GM21528 (cell line): ENCODE measurements around the gene FERMT3.
"Not testable (repeated sequence)": the region's sequence is repeated elsewhere in the genome, so short reads cannot be mapped to it uniquely, and the experiment has no call there.

Source experiments
- ATAC-seq: cut with Tn5 transposase; IDR thresholded peaks from one replicate; pipeline ENCODE4 v1.9.1; 2021; ENCODE audit warnings: mild to moderate bottlenecking, moderate library complexity; ENCODE audit not compliant: unreplicated experiment, low FRiP score

The FERMT3 gene

DNA sequence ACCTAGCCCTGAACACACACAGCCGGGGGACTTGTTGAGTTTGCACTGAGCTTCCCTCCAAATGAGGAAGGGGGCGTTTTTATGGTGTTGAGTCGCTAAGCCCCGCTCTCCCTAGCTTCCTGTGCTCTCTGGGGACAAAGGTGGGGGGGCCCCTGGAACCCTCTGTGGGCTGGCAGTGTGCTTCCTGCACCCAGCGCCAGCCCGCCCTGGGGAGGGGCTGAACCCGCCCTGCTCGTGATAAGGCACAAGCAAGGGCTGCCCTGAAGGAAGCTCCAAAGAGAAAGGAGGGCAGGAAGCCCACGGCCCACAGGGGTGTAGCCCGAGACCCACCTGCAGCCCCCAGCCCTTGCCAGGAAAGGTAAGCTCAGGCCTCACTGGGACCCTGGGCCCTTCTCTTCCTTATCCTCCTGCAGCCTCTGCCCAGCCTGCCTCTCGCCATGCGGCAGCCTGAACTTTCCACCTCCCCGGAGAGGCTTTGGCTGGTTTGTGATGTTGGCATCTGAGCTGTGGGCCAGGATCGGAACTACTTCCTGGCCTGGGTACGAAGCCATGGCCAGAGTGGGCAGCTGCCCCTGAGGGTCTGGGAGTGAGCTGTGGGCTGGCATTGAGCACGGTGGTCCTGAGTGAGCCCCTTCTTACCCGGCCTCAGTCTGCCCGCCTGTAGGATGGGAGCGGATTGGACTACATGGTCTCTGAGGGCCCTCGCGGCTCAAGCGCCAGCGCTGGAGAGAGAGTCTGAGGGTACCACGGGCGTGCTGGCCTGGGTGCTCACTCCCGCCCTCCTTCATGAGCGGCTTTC lies at the start of gene FERMT3:
TSS of gene FERMT3 (plus strand) at position 265 of the 799 bp plus-strand sequence. CDS start 644 bp downstream, outside the sequence.
- ATAC-seq, result no peak

GRCh38 chr11:64157631-64158394 lies 48.7 kb upstream of the FERMT3 start:
- ATAC-seq, result no peak

GRCh38 chr11:64161037-64161436 lies 45.5 kb upstream of the FERMT3 start:
- ATAC-seq, result no peak

GRCh38 chr11:64162769-64163168 lies 43.8 kb upstream of the FERMT3 start:
- ATAC-seq, result not testable (repeated sequence)

DNA sequence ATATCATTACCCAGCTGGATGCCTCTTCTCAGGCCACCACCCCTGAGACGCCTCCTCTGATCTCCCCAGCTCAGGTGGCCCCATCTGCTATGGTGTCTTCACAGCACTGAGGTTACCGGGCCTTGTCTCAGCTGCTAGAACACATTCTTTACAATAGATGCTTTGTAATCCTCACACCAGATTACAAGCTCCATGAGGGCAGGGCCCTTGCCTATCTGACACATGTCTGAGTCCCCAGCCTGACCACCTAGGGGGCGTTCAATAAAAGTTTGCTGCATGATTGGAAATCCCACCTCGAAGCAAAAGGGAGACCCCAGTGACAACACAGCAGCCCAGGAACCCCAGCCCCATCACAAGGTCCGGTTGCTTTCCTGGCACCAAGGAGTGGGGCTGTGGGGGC lies 42.6 kb upstream of the FERMT3 start:
- ATAC-seq, result no peak

- ATAC-seq, result no peak
These were observed 41.9 kb upstream of the FERMT3 start for GRCh38 chr11:64164392-64165312.

GRCh38 chr11:64165481-64165841 lies 41.1 kb upstream of the FERMT3 start:
- ATAC-seq, result no peak

DNA sequence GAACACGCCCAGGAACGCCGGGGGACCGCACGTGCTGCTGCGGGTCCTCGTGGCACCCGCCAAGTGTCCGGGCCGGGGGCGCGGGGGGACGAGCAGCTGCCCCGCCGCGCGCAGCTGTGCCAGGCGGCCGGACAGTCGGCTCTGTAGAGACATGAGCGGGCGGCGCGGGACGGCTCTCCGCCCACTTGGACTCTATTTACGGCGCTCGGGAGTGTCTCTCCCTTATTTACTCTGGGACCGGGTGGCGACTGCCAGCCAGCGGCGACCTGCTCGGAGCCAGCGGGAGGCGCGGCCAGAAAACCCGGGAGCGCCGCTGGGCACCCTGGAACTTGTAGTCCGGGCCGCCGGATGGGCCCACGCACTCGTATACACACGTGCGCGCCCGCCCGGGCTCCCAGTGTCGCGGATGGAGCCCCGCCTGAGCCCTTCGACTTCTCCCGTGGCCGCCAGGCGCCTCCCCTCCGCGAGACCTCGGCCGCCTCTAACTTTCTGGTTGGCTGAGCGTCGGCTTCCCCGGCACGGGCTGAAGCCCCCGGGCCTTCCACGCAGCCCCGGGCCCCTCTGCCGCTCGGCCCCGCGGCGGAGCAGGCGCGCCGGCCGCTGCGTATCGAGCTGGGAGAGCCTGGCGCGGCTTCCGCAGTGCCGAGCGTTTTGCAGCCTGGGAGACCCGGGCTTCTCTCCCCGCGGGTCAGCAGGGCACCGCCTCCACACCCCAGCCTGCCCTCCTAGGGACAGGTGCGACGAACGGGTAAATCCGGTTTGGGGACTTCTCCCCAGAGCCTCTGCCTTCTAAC lies 40.5 kb upstream of the FERMT3 start, which contains the start of gene MACROD1:
TSS of gene MACROD1 (minus strand) at position 272 of the 794 bp plus-strand sequence. CDS start at position 153, 119 bp downstream.
- peak; percentile 75 for ATAC-seq

- no peak for ATAC-seq
These were observed 36.1 kb upstream of the FERMT3 start for GRCh38 chr11:64170419-64170818.

DNA sequence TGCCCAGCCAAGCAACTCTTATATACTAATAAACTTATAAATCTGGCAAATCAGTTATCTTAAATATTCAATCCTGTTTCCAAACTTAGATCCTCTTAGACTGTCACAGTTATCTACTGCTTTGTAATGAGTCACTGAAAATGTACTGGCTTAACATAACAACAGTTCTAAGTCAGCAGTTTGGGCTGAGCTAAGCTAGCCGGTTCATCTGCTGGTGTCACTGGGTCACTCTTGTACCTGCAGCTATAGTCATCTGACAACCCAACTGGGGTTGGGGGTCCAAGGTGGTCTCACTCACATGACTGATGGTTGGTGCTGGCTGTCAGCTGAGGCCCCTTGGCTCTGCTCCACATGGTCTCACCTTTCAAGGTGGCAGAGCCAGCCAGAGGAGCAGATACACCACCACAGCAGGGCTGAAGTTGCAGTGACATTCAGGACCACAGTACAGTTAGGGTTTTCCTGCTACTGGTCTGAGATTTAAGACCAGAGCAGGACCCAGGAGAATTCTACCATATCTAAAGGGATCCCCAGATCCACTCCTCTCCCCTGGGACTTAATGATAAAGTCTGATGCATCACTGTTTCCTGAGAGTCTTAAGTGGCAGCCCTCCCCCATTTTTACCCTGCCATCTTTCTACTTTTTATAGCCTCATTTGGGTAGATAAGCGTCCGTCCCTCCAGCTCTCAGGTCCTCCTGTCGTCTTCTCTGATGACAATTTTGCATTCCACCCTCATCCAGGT lies 32.7 kb upstream of the FERMT3 start:
- ATAC-seq, result no peak

GRCh38 chr11:64176751-64177150 lies 29.8 kb upstream of the FERMT3 start:
- ATAC-seq, result no peak

DNA sequence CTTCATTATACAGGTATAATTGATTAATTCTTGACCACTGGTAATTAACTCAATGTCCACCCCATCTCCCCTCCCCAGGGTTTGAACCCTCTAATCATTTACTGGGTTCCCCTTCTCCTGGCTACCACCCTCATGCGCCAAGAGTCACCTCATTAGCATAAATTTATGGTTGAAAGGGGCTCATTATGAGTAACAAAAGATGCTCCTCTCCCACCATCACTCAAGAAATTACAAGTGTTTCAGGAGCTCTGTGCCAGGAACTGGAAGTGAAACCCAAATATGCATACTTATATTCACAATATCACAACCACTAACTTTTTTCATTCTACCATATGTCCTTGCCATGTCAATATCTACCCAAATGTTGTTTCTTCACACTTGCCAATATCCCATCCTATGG lies 28.3 kb upstream of the FERMT3 start:
- ATAC-seq, result no peak

GRCh38 chr11:64178951-64179639 lies 27.4 kb upstream of the FERMT3 start:
- ATAC-seq, result no peak

DNA sequence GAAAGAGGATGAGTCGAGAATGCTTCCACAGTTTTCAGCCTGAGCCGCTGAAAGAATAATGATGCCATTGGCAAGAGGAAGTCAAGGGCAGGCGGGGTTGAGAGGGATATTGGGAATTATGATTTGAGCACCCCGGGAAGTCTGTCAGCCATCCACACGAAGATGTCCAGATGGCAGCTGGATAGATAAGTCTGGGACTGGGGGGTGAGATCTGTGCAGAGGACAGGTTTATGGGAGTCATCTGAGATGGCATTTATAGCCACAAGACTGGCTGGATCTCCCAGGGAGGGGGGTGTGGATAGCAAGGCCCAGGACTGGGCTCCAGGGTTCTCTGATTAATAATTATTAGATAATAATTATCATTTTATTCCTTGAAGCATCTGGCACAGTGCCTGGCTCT lies 25.6 kb upstream of the FERMT3 start:
- no peak for ATAC-seq

DNA sequence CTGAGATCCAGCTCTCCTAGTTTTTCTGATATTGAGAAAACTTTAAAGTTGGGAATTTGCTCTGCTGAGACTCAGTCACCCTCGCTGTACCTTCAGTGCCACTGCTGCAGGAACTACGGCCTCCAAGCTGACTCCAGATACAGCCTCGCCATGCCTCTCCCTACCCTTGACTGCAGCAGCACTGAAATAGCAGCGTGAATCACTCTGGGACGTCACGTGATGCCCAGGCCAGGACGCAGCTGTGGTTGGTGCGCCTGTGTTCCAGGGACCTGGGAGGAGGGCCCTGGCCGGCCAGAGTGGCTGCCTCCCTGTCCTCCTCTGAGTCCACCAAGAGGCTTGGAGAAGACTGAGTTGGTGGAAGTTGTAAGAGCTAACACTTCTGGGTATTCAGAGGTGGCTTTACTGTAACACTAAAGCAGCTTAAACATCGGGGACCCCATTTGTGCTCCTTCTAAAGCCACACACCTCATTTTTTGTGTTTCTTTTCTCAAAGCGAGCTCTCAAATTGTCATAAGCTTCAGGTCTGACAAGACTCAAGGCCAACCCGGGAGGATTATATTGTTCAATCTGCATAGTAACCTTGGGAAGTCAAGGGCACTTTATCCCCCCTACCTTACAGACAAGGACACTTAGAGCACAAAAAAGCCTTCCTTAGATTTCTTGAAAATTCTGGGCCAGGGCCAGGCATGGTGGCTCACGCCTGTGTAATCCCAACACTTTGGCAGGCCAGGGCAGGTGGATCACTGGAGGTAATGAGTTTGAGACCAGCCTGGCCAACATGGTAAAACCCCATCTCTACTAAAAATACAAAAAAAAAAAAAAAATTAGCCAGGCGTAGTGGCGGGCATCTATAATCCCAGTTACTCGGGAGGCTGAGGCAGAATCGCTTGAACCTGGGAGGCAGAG lies 24.8 kb upstream of the FERMT3 start:
- ATAC-seq, result no peak

DNA sequence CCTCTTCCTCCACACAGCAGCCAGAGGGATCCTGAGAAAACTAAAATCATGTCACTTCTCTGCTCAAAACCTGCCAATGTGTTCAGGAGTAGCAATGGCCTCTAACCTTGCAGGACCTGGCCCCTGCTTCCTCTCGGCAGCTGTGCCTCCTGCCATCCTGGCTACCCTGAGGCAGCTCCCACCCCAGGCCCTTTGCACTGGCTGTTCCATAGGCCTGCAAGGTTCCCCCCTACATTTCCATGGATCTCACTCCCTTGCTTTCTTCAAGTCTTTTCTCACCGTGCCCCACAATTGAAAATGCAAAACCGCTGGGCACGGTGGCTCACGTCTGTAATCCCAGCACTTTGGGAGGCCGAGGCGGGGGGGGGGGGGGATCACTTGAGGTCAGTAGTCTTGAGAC lies 22.6 kb upstream of the FERMT3 start:
- no peak for ATAC-seq

DNA sequence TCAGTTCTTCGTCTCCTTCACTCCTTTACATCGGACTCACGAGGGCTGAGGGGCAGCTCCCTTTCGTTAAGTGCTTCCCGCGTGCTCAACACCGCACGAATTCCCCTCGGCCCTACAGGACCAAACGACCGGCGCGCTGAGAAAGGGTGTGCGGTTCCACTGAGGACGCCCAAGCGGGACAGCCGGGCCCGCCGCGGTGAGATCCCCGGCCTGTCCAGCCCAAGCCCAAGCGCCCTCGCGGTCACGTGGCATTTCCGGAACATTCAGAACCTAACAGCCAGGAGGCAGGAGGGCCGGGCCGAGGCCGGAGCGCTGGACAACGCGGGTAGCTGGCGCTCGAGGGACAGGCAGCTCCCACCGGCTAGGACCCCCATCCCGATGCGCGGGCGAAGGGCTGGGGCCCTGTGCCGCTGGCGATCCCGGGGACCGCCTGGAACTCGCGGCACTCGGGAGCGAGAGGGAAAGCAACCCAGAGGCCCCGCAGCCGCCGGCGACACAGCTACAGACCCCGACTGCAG lies 21.3 kb upstream of the FERMT3 start:
- peak; percentile 35 for ATAC-seq
